ENCODE data around the gene PEA15. TPM values are rescaled to one million over a fixed set of nuclear protein-coding genes. Genes with fewer than 3 reads are reported as not detected.

PEA15 gene
- total RNA-seq, 1 donor from 2014 or later, result 44.5 TPM

DNA sequence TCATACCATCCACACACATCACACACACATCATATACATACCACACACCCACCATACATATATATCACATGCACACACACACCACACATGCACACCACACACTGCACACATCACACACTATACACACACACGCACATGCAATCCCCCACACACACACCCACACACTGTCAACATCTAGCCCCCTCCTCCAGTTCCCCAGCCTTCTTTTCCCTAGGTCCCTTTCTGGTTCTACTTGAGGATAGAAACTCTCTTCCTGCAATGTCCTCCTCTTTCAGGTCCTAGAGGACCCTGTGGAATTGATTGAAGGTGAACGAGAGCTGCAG lies 10.5 kb upstream of the PEA15 start:
- Histone ChIP-seq H3K4me3 (ENCODE audit: low read depth, low read length) (no peak overlapping the region), H3K36me3 (ENCODE audit: control insufficient read depth, insufficient read depth, low read length) (no peaks in the 10 kb centered on the region), H3K27me3 (ENCODE audit: control insufficient read depth, insufficient read depth, low read length) (no peaks in the 10 kb centered on the region)
- no peak for DNase-seq (ENCODE audit: low read depth)
- FAIRE-seq, result no peak
- TF ChIP-seq CTCF (IDR thresholded peaks at IDR 0.05; ENCODE audit: insufficient read depth, low read length, severe bottlenecking), result no peak

DNA sequence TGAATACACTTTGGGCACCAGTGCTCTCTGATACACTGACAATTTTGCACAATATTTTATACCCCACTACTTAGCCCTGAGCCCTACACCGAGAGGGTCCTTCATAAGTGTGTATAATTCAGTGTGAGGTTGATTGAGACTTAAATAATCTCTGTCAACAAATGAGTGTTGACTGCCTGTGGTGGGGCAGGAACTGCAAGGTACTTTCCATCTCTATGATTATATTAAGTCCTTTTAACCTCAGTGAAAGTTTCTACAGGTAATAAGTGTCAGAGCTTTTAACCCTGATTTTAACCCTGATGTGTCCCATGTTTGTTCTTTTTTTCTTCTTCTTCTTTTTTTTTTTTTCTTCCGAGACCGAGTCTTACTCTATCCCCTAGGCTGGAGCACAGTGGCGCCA lies 9.0 kb upstream of the PEA15 start:
- DNase-seq (ENCODE audit: low read depth) (no peak), FAIRE-seq (no peak)
- no peak overlapping the region for H3K4me3 ChIP-seq (ENCODE audit: low read depth, low read length)
- H3K27me3 ChIP-seq (ENCODE audit: control insufficient read depth, insufficient read depth, low read length), result no peaks in the 10 kb centered on the region
- no peak for TF ChIP-seq CTCF (IDR thresholded peaks at IDR 0.05; ENCODE audit: insufficient read depth, low read length, severe bottlenecking)
- no peaks in the 10 kb centered on the region for H3K36me3 ChIP-seq (ENCODE audit: control insufficient read depth, insufficient read depth, low read length)

DNA sequence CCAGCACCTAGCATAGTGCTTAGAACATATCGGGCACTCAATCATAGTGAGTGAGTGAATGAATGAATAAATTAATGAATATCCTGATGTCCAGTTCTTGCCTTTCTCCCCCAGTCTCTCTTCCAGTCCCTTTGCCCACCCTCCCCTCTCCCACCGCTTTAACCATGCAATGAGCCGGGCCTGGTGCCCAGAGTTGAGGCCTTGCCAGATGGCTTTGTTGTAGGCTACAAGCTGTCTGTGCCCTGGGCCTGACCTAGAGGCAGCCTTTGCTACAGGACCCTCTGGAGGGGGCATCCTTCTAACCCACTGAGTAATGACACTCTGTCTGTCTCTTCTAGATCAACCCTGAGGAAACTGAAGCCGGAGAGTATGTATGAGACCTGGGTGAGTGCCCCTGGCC lies 8.0 kb upstream of the PEA15 start:
- H3K4me3 ChIP-seq (ENCODE audit: low read depth, low read length), result no peak overlapping the region
- DNase-seq (ENCODE audit: low read depth) (no peak), FAIRE-seq (no peak)
- no peaks in the 10 kb centered on the region for H3K36me3 ChIP-seq (ENCODE audit: control insufficient read depth, insufficient read depth, low read length)
- no peaks in the 10 kb centered on the region for H3K27me3 ChIP-seq (ENCODE audit: control insufficient read depth, insufficient read depth, low read length)
- TF ChIP-seq CTCF (IDR thresholded peaks at IDR 0.05; ENCODE audit: insufficient read depth, low read length, severe bottlenecking), result no peak

- DNase-seq (ENCODE audit: low read depth) (no peak), FAIRE-seq (no peak)
- Histone ChIP-seq H3K4me3 (ENCODE audit: low read depth, low read length) (no peak overlapping the region), H3K36me3 (ENCODE audit: control insufficient read depth, insufficient read depth, low read length) (no peaks in the 10 kb centered on the region), H3K27me3 (ENCODE audit: control insufficient read depth, insufficient read depth, low read length) (no peaks in the 10 kb centered on the region)
- no peak for TF ChIP-seq CTCF (IDR thresholded peaks at IDR 0.05; ENCODE audit: insufficient read depth, low read length, severe bottlenecking)
Measured at GRCh38 chr1:160200786-160201185, 4.4 kb upstream of the PEA15 start.

- H3K27me3 ChIP-seq (ENCODE audit: control insufficient read depth, insufficient read depth, low read length), result no peaks in the 10 kb centered on the region
- no peak for TF ChIP-seq CTCF (IDR thresholded peaks at IDR 0.05; ENCODE audit: insufficient read depth, low read length, severe bottlenecking)
- no peak for FAIRE-seq
- peaks cover 9% of the 10 kb centered on the region for H3K36me3 ChIP-seq (ENCODE audit: control insufficient read depth, insufficient read depth, low read length)
- no peak for DNase-seq (ENCODE audit: low read depth)
- H3K4me3 ChIP-seq (ENCODE audit: low read depth, low read length), result peak overlapping the region; percentile 21
Measured at GRCh38 chr1:160204526-160205241, 500 bp upstream of the PEA15 start.

GRCh38 chr1:160206036-160206389 lies 829 bp downstream of the PEA15 start:
- FAIRE-seq (no peak), DNase-seq (ENCODE audit: low read depth) (peak; percentile 78)
- peak overlapping the region; percentile 96 for H3K4me3 ChIP-seq (ENCODE audit: low read depth, low read length)
- H3K27me3 ChIP-seq (ENCODE audit: control insufficient read depth, insufficient read depth, low read length), result no peaks in the 10 kb centered on the region
- TF ChIP-seq CTCF (IDR thresholded peaks at IDR 0.05; ENCODE audit: insufficient read depth, low read length, severe bottlenecking), result no peak
- peaks cover 13% of the 10 kb centered on the region for H3K36me3 ChIP-seq (ENCODE audit: control insufficient read depth, insufficient read depth, low read length)

Data from bronchial epithelial cell (primary cell).